Keratinocyte (primary cell): ENCODE measurements around the gene SCN10A. TPM values are rescaled to one million over a fixed set of nuclear protein-coding genes. Genes with fewer than 3 reads are reported as not detected.

Experiments used
- DNase-seq: peaks from one replicate; pipeline ENCODE4 v3.0.0-alpha.2; 2011; ENCODE audit warnings: low read depth, missing footprints, low spot score
- FAIRE-seq: peaks from 2 replicates; lab custom pipeline; 2011; peaks lifted over from hg19 to GRCh38; lab: Jason Lieb, UNC
- H2AFZ ChIP-seq: 2 replicates; pipeline ENCODE4 v1.6.0; 2012; ENCODE audit warnings: low read length, control low read depth, inconsistent platforms; ENCODE audit not compliant: control insufficient read depth
- H3K27ac ChIP-seq: 2 replicates; pipeline ENCODE4 v1.5.1; 2011; ENCODE audit warnings: low read length; ENCODE audit not compliant: control insufficient read depth, insufficient read depth
- H3K27me3 ChIP-seq: 3 replicates; pipeline ENCODE4 v1.6.0; 2011; ENCODE audit warnings: low read length; ENCODE audit not compliant: control insufficient read depth, insufficient read depth; ENCODE audit errors: extremely low read depth
- H3K36me3 ChIP-seq, 2 experiments: 2 replicates in 1 of 2; 3 replicates in 1 of 2; pipeline ENCODE4 v1.5.1; 2011; ENCODE audit warnings: low read length in 2 of 2, mild to moderate bottlenecking in 1 of 2; ENCODE audit not compliant: control insufficient read depth in 2 of 2, insufficient read depth in 2 of 2; ENCODE audit errors: extremely low read depth in 1 of 2
- H3K4me1 ChIP-seq: 3 replicates; pipeline ENCODE4 v1.5.1; 2011; ENCODE audit warnings: low read length; ENCODE audit not compliant: control insufficient read depth, insufficient read depth; ENCODE audit errors: extremely low read depth
- H3K4me2 ChIP-seq: 3 replicates; pipeline ENCODE4 v1.6.0; 2011; ENCODE audit warnings: low read depth, low read length; ENCODE audit not compliant: control insufficient read depth, insufficient read depth; ENCODE audit errors: extremely low read depth
- H3K4me3 ChIP-seq, 3 experiments: fragments of 200-600 bp in 1 of 3; sonication (generic) in 1 of 3; 2 replicates in 2 of 3; 3 replicates in 1 of 3; pipeline ENCODE4 v1.5.1; 2011 to 2016; ENCODE audit warnings: low read length in 3 of 3, mild to moderate bottlenecking in 3 of 3, control low read depth in 2 of 3, inconsistent platforms in 1 of 3, low read depth in 1 of 3, mixed read lengths in 1 of 3, mixed run types in 1 of 3, moderate library complexity in 1 of 3; ENCODE audit not compliant: control insufficient read depth in 2 of 3, insufficient read depth in 2 of 3; ENCODE audit errors: extremely low read depth in 1 of 3
- H3K79me2 ChIP-seq: 2 replicates; pipeline ENCODE4 v1.6.0; 2012; ENCODE audit warnings: low read length; ENCODE audit not compliant: control insufficient read depth, insufficient read depth
- H3K9ac ChIP-seq: 3 replicates; pipeline ENCODE4 v1.6.0; 2011; ENCODE audit warnings: low read length; ENCODE audit not compliant: control insufficient read depth, insufficient read depth; ENCODE audit errors: extremely low read depth
- H3K9me1 ChIP-seq: 3 replicates; pipeline ENCODE4 v1.6.0; 2011; ENCODE audit warnings: low read length; ENCODE audit not compliant: control insufficient read depth, insufficient read depth; ENCODE audit errors: extremely low read depth
- H3K9me3 ChIP-seq: 2 replicates; pipeline ENCODE4 v1.5.1; 2012; ENCODE audit warnings: low read depth, low read length; ENCODE audit not compliant: control insufficient read depth
- H4K20me1 ChIP-seq: 3 replicates; pipeline ENCODE4 v1.6.0; 2011; ENCODE audit warnings: low read length; ENCODE audit not compliant: control insufficient read depth, insufficient read depth; ENCODE audit errors: extremely low read depth
- CTCF ChIP-seq, 3 experiments: IDR thresholded peaks in 1 of 3; conservative IDR thresholded peaks in 1 of 3; optimal IDR thresholded peaks in 1 of 3; 2 replicates in 2 of 3; 3 replicates in 1 of 3; pipeline versions ENCODE3 to v1.5.1; 2011; ENCODE audit warnings: low read length in 3 of 3, mild to moderate bottlenecking in 3 of 3, moderate library complexity in 2 of 3, control low read depth in 1 of 3, inconsistent platforms in 1 of 3; ENCODE audit not compliant: insufficient read depth in 2 of 3; ENCODE audit errors: extremely low read depth in 1 of 3
- EZH2 ChIP-seq: IDR thresholded peaks from one replicate; pipeline ENCODE4 v1.6.1; 2012; ENCODE audit warnings: inconsistent platforms, mild to moderate bottlenecking, low read length, moderate library complexity
- dilution Hi-C: fragments of 300-500 bp; cut with MboI; formaldehyde crosslinking; loops from one replicate; pipeline ENCODE4 v1.7.0; 2020; ENCODE audit warnings: low sequenced_read_pairs; ENCODE audit not compliant: extremely low pct_ligation_motif_present
- polyA plus RNA-seq, 5 experiments: library from polyadenylated mRNA; depleted of rRNA in 3 of 5; stranded (reverse) in 3 of 5; stranded (forward) in 1 of 5; unstranded in 1 of 5; fragments of >200 nt; gene quantifications; 1 replicate in 1 of 5; 2 replicates in 3 of 5; 3 replicates in 1 of 5; pipeline versions ENCODE4 v1.2.1 to v1.2.3, GENCODE V29; 2011 to 2012; ENCODE audit warnings: missing spikeins in 2 of 5, low read depth in 1 of 5, low replicate concordance in 1 of 5

The SCN10A gene
- polyA plus RNA-seq, 1 donor (not counting 4 experiments of a cell fraction or from before 2014, with no cell fraction given) = not detected

GRCh38 chr3:38739931-38740330 lies 76.1 kb downstream of the SCN10A start:
- Histone ChIP-seq H3K4me1 (no peaks in the 10 kb centered on the region), H3K79me2 (no peaks in the 10 kb centered on the region), H4K20me1 (no peaks in the 10 kb centered on the region), H3K9ac (no peak overlapping the region), H3K4me3 (no peak overlapping the region), H3K9me1 (no peaks in the 10 kb centered on the region), H3K36me3 (no peaks in the 10 kb centered on the region), H3K9me3 (no peaks in the 10 kb centered on the region), H3K4me2 (no peak overlapping the region), H3K27ac (no peak overlapping the region), H3K27me3 (no peaks in the 10 kb centered on the region), H2AFZ (no peak overlapping the region)
- no peak for TF ChIP-seq EZH2
- TF ChIP-seq CTCF (optimal IDR thresholded peaks at IDR 0.05 in 1 of 3, IDR thresholded peaks at IDR 0.05 in 1 of 3, conservative IDR thresholded peaks at IDR 0.05 in 1 of 3; ENCODE audit: extremely low read depth in 1 of 3, insufficient read depth in 2 of 3, low read length in 3 of 3) = no peak
- no peak for FAIRE-seq
- dilution Hi-C loops = no loop called here
- no peak for DNase-seq

GRCh38 chr3:38739396-38739689 lies 76.7 kb downstream of the SCN10A start:
- Histone ChIP-seq H3K4me2 (no peak overlapping the region), H3K4me1 (no peaks in the 10 kb centered on the region), H3K9me3 (no peaks in the 10 kb centered on the region), H2AFZ (no peak overlapping the region), H3K27me3 (no peaks in the 10 kb centered on the region), H3K4me3 (no peak overlapping the region), H3K36me3 (no peaks in the 10 kb centered on the region), H3K27ac (no peak overlapping the region), H4K20me1 (no peaks in the 10 kb centered on the region), H3K9ac (no peak overlapping the region), H3K9me1 (no peaks in the 10 kb centered on the region), H3K79me2 (no peaks in the 10 kb centered on the region)
- TF ChIP-seq CTCF (optimal IDR thresholded peaks at IDR 0.05 in 1 of 3, IDR thresholded peaks at IDR 0.05 in 1 of 3, conservative IDR thresholded peaks at IDR 0.05 in 1 of 3; ENCODE audit: extremely low read depth in 1 of 3, insufficient read depth in 2 of 3, low read length in 3 of 3) (no peak), EZH2 (no peak)
- dilution Hi-C loops = no loop called here
- FAIRE-seq (no peak), DNase-seq (no peak)
